ENCODE results near the gene OSBPL5. TPM values are rescaled to one million over a fixed set of nuclear protein-coding genes. Genes with fewer than 3 reads are reported as not detected.

OSBPL5 gene
- total RNA-seq, 4 donors from 2014 or later, result 14.1 to 67.6 (median 31.8) TPM

GRCh38 chr11:3157381-3158130 lies 7.6 kb downstream of the OSBPL5 start:
- ATAC-seq (ENCODE audit: low FRiP score), result no peak
- no peak for TF ChIP-seq CTCF (IDR thresholded peaks at IDR 0.05)
- no peak for DNase-seq (ENCODE audit: low spot score)

GRCh38 chr11:3156661-3157311 lies 8.3 kb downstream of the OSBPL5 start:
- ATAC-seq (ENCODE audit: low FRiP score), result no peak
- no peak for TF ChIP-seq CTCF (IDR thresholded peaks at IDR 0.05)
- no peak for DNase-seq (ENCODE audit: low spot score)

GRCh38 chr11:3156282-3156660 lies 8.8 kb downstream of the OSBPL5 start:
- no peak for TF ChIP-seq CTCF (IDR thresholded peaks at IDR 0.05)
- ATAC-seq (ENCODE audit: low FRiP score), result no peak
- DNase-seq (ENCODE audit: low spot score), result no peak

GRCh38 chr11:3155691-3156258 lies 9.3 kb downstream of the OSBPL5 start:
- DNase-seq (ENCODE audit: low spot score) (no peak), ATAC-seq (ENCODE audit: low FRiP score) (no peak)
- no peak for TF ChIP-seq CTCF (IDR thresholded peaks at IDR 0.05)

- no peak for TF ChIP-seq CTCF (IDR thresholded peaks at IDR 0.05)
- ATAC-seq (ENCODE audit: low FRiP score) (no peak), DNase-seq (ENCODE audit: low spot score) (no peak)
Measured at GRCh38 chr11:3155216-3155615, 9.9 kb downstream of the OSBPL5 start.

- TF ChIP-seq CTCF (IDR thresholded peaks at IDR 0.05), result no peak
- DNase-seq (ENCODE audit: low spot score) (no peak), ATAC-seq (ENCODE audit: low FRiP score) (no peak)
Measured at GRCh38 chr11:3154001-3154599, 11.0 kb downstream of the OSBPL5 start.

Data from omental fat pad (tissue), 4 donors.